Neural cell (in vitro differentiated cells): ENCODE data around the gene JPH2. TPM values are rescaled to one million over a fixed set of nuclear protein-coding genes. Genes with fewer than 3 reads are reported as not detected.

Source experiments
- H2AFZ ChIP-seq: fragments of 200-600, 300-800 bp; sonication (generic), shearing (Covaris generic); 2 replicates; pipeline ENCODE4 v1.6.0; 2014; ENCODE audit warnings: low read depth, mild to moderate bottlenecking, antibody characterized with exemption, low read length, moderate library complexity
- H3F3A ChIP-seq: fragments of 200-600 bp; shearing (Covaris generic); 2 replicates; pipeline ENCODE4 v1.6.1; 2016; ENCODE audit warnings: mild to moderate bottlenecking, moderate library complexity, mixed read lengths, antibody characterized with exemption, low read length; ENCODE audit not compliant: insufficient read depth, poor library complexity, severe bottlenecking
- H3K27ac ChIP-seq: fragments of 200-600, 300-800 bp; sonication (generic), shearing (Covaris generic); 2 replicates; pipeline ENCODE4 v1.5.1; 2014; ENCODE audit warnings: mild to moderate bottlenecking, low read length, moderate library complexity
- H3K27me3 ChIP-seq: fragments of 300-800, 200-600 bp; sonication (generic), shearing (Covaris generic); 2 replicates; pipeline ENCODE4 v1.6.0; 2014; ENCODE audit warnings: mild to moderate bottlenecking, low read depth, low read length, moderate library complexity; ENCODE audit not compliant: insufficient read depth
- H3K36me3 ChIP-seq: fragments of 300-800, 200-600 bp; sonication (generic), shearing (Covaris generic); 2 replicates; pipeline ENCODE4 v1.5.1; 2014; ENCODE audit warnings: mild to moderate bottlenecking, antibody characterized with exemption, low read length, moderate library complexity; ENCODE audit not compliant: insufficient read depth
- H3K4me2 ChIP-seq: fragments of 300-800, 200-600 bp; sonication (generic), shearing (Covaris generic); 2 replicates; pipeline ENCODE4 v1.6.0; 2014; ENCODE audit warnings: mild to moderate bottlenecking, low read length
- H3K4me3 ChIP-seq: fragments of 300-800, 200-600 bp; sonication (generic), shearing (Covaris generic); 2 replicates; pipeline ENCODE4 v1.5.1; 2014; ENCODE audit warnings: mild to moderate bottlenecking, low read length, moderate library complexity
- H3K79me2 ChIP-seq: fragments of 200-600 bp; shearing (Covaris generic); replicated peaks from 2 replicates; pipeline ENCODE4 v1.6.0; 2014; ENCODE audit warnings: mild to moderate bottlenecking, low read length, moderate library complexity; ENCODE audit not compliant: insufficient read depth
- H3K9ac ChIP-seq: fragments of 300-800, 200-600 bp; sonication (generic), shearing (Covaris generic); 2 replicates; pipeline ENCODE4 v1.6.1; 2016; ENCODE audit warnings: mild to moderate bottlenecking, low read length, mixed read lengths
- H3K9me2 ChIP-seq: fragments of 200-600 bp; shearing (Covaris generic); 2 replicates; pipeline ENCODE4 v1.6.1; 2016; ENCODE audit warnings: mild to moderate bottlenecking, low read length, mixed read lengths; ENCODE audit not compliant: insufficient read depth
- H3K9me3 ChIP-seq: fragments of 200-600, 300-800 bp; sonication (generic), shearing (Covaris generic); 2 replicates; pipeline ENCODE4 v1.6.1; 2016; ENCODE audit warnings: mild to moderate bottlenecking, mixed run types, low read length, moderate library complexity, mixed read lengths
- H4K20me1 ChIP-seq: fragments of 200-600 bp; shearing (Covaris generic); 2 replicates; pipeline ENCODE4 v1.6.1; 2016; ENCODE audit warnings: mild to moderate bottlenecking, mixed run types; ENCODE audit not compliant: insufficient read depth
- EP300 ChIP-seq: fragments of 450-650 bp; conservative IDR thresholded peaks from 2 replicates; pipeline ENCODE4 v1.6.1; 2014; ENCODE audit warnings: antibody characterized with exemption, mild to moderate bottlenecking, moderate library complexity; ENCODE audit not compliant: poor library complexity, severe bottlenecking
- EZH2 ChIP-seq: fragments of 200-600, 300-800 bp; shearing (Covaris generic), sonication (generic); IDR thresholded peaks from 2 replicates; pipeline ENCODE4 v1.6.1; 2014; ENCODE audit warnings: antibody characterized with exemption, low read length, borderline replicate concordance, mild to moderate bottlenecking; ENCODE audit not compliant: insufficient read depth, poor library complexity, severe bottlenecking
- MXI1 ChIP-seq: fragments of 450-650 bp; conservative IDR thresholded peaks from 2 replicates; pipeline ENCODE4 v1.6.1; 2014; ENCODE audit warnings: antibody characterized with exemption, mild to moderate bottlenecking; ENCODE audit not compliant: poor library complexity, severe bottlenecking
- POLR2AphosphoS5 ChIP-seq: IDR thresholded peaks from 2 replicates; pipeline ENCODE4 v1.6.1; 2012
- RAD21 ChIP-seq: fragments of 450-650 bp; conservative IDR thresholded peaks from 2 replicates; pipeline ENCODE4 v1.6.1; 2014; ENCODE audit warnings: antibody characterized with exemption, mild to moderate bottlenecking, moderate library complexity
- REST ChIP-seq: IDR thresholded peaks from 2 replicates; pipeline ENCODE4 v1.6.1; 2012; ENCODE audit warnings: borderline replicate concordance
- SMC3 ChIP-seq: fragments of 450-650 bp; conservative IDR thresholded peaks from 2 replicates; pipeline ENCODE4 v1.6.1; 2014; ENCODE audit warnings: antibody characterized with exemption, mild to moderate bottlenecking, moderate library complexity; ENCODE audit not compliant: poor library complexity
- TAF1 ChIP-seq: IDR thresholded peaks from 2 replicates; pipeline ENCODE4 v1.6.1; 2012; ENCODE audit warnings: low read depth
- polyA plus RNA-seq: library from polyadenylated mRNA; depleted of rRNA; stranded (reverse); fragments of >200 nt; gene quantifications from 2 replicates; pipeline ENCODE4 v1.2.3, GENCODE V29; 2014
- TF ChIP-seq, protein P1 (sequence below): fragments of 450-650 bp; IDR thresholded peaks from 2 replicates; pipeline ENCODE4 v1.5.1; 2014; ENCODE audit warnings: antibody characterized with exemption, mild to moderate bottlenecking, moderate library complexity; ENCODE audit not compliant: poor library complexity, severe bottlenecking

The JPH2 gene
- polyA plus RNA-seq, 1 donor from 2014 or later = not detected

DNA sequence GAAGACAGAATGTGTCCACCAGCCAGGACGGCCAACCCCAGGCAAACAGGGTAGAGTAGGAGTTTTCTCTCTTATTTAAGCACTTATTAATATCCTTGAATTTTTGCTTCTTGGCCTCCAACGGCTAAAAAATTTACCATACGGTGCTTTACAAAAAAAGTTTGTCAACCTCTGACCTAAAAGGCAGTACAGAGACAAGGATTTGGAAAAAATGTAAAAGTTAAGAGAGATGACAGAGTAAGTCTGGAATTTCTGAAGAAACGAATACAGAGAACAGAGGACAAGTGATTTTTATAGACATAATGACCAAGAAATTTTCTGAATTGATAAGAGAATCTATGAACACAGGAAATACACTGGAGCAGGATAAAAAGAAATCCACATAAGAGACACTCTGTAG is 13.4 kb upstream of the JPH2 start:
- Histone ChIP-seq H4K20me1 (no peaks in the 10 kb centered on the region), H3K9ac (no peak overlapping the region), H3K79me2 (peaks cover 30% of the 10 kb centered on the region), H3K4me2 (no peak overlapping the region), H3F3A (no peaks in the 10 kb centered on the region), H3K36me3 (peaks cover 12% of the 10 kb centered on the region), H3K27me3 (no peaks in the 10 kb centered on the region), H3K9me3 (no peaks in the 10 kb centered on the region), H2AFZ (no peak overlapping the region), H3K27ac (no peak overlapping the region), H3K4me3 (no peak overlapping the region), H3K9me2 (no peaks in the 10 kb centered on the region)
- TF ChIP-seq, protein P1, sequence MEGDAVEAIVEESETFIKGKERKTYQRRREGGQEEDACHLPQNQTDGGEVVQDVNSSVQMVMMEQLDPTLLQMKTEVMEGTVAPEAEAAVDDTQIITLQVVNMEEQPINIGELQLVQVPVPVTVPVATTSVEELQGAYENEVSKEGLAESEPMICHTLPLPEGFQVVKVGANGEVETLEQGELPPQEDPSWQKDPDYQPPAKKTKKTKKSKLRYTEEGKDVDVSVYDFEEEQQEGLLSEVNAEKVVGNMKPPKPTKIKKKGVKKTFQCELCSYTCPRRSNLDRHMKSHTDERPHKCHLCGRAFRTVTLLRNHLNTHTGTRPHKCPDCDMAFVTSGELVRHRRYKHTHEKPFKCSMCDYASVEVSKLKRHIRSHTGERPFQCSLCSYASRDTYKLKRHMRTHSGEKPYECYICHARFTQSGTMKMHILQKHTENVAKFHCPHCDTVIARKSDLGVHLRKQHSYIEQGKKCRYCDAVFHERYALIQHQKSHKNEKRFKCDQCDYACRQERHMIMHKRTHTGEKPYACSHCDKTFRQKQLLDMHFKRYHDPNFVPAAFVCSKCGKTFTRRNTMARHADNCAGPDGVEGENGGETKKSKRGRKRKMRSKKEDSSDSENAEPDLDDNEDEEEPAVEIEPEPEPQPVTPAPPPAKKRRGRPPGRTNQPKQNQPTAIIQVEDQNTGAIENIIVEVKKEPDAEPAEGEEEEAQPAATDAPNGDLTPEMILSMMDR = no peak
- TF ChIP-seq POLR2AphosphoS5 (no peak), TAF1 (no peak), EZH2 (no peak)

- H3K4me3 ChIP-seq = no peak overlapping the region
- peaks cover 26% of the 10 kb centered on the region for H3K79me2 ChIP-seq
- H3K36me3 ChIP-seq = peaks cover 12% of the 10 kb centered on the region
- no peaks in the 10 kb centered on the region for H3K9me3 ChIP-seq
- H3K27me3 ChIP-seq = no peaks in the 10 kb centered on the region
- H4K20me1 ChIP-seq = no peaks in the 10 kb centered on the region
- H3K4me2 ChIP-seq = no peak overlapping the region
- no peaks in the 10 kb centered on the region for H3F3A ChIP-seq
- TF ChIP-seq EZH2 = no peak
- TF ChIP-seq EP300 = no peak
- TF ChIP-seq REST = no peak
- no peak for TF ChIP-seq TAF1
- no peak for TF ChIP-seq MXI1
- no peak for TF ChIP-seq POLR2AphosphoS5
- TF ChIP-seq SMC3 = no peak
- TF ChIP-seq RAD21 = no peak
- no peaks in the 10 kb centered on the region for H3K9me2 ChIP-seq
- no peak overlapping the region for H2AFZ ChIP-seq
- H3K9ac ChIP-seq = no peak overlapping the region
- H3K27ac ChIP-seq = no peak overlapping the region
Measured at GRCh38 chr20:44199877-44200276, 12.9 kb upstream of the JPH2 start.

DNA sequence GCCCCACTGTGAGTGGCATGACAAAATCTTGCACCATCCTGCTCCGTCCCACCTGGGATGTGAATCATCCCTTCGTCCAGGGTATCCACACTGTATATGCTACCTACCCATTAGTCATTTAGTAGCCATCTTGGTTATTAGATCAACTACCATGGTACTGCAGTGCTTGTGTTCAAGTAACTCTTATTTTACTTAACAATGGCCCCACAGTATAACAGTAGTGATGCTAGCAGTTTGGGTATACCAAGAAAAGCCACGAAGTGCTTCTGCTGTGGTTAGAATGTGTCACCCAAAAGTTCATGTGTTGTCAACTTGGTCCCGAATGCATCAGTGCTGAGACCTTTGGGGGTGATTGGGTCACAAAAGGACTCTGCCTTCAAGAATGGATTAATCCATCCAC is 11.9 kb upstream of the JPH2 start:
- no peaks in the 10 kb centered on the region for H3K27me3 ChIP-seq

More for the DNA sequence above, 11.9 kb upstream of the JPH2 start:
- H3K9ac ChIP-seq = no peak overlapping the region
- H3K27ac ChIP-seq = no peak overlapping the region
- no peak overlapping the region for H2AFZ ChIP-seq
- H3K36me3 ChIP-seq = peaks cover 12% of the 10 kb centered on the region
- H3F3A ChIP-seq = no peaks in the 10 kb centered on the region
- peaks cover 19% of the 10 kb centered on the region for H3K79me2 ChIP-seq
- no peak overlapping the region for H3K4me3 ChIP-seq
- no peak overlapping the region for H3K4me2 ChIP-seq
- no peaks in the 10 kb centered on the region for H3K9me2 ChIP-seq
- no peak for TF ChIP-seq REST
- H3K9me3 ChIP-seq = no peaks in the 10 kb centered on the region
- H4K20me1 ChIP-seq = no peaks in the 10 kb centered on the region
